GM18526 (cell line): ENCODE data around the gene NDUFA5.

Experiments used
- POLR2A ChIP-seq: IDR thresholded peaks from 3 replicates; pipeline ENCODE4 v1.6.1; 2011; ENCODE audit not compliant: insufficient read length; ENCODE audit errors: extremely low read depth

The NDUFA5 gene

GRCh38 chr7:123557398-123558288 is at the start of gene NDUFA5:
Gene NDUFA5 (minus strand): TSS chr7:123557818. CDS start chr7:123557795, 23 bp downstream.
- peak; percentile 66 for TF ChIP-seq POLR2A

GRCh38 chr7:123604739-123605138 is 47.1 kb upstream of the NDUFA5 start:
- TF ChIP-seq POLR2A, result no peak

GRCh38 chr7:123602648-123603047 is 45.0 kb upstream of the NDUFA5 start:
- no peak for TF ChIP-seq POLR2A

GRCh38 chr7:123601530-123601929 is 43.9 kb upstream of the NDUFA5 start, which contains the start of gene ASB15:
Gene ASB15 (plus strand): TSS chr7:123601821. CDS start chr7:123614503, 12,682 bp downstream.
- no peak for TF ChIP-seq POLR2A

GRCh38 chr7:123600876-123601275 is 43.3 kb upstream of the NDUFA5 start:
- TF ChIP-seq POLR2A, result no peak

DNA sequence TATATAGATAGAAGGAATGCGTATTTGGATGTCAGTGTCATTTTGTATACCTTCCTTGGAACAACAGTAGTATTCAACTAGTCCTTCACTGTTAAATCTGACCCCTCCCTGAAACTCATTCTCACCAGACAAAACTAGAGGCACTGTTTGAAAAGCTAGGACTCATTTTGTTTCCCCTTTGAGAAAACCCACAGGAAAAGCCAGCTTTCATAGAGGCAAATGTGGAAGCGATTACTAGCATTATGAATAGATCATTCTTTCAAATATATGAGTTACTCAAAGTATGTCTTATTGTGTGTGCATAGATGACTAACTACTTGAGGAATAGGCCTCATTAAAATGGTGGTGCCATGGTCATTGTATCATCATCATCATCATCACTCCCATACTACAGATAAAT is 42.1 kb upstream of the NDUFA5 start:
- no peak for TF ChIP-seq POLR2A

DNA sequence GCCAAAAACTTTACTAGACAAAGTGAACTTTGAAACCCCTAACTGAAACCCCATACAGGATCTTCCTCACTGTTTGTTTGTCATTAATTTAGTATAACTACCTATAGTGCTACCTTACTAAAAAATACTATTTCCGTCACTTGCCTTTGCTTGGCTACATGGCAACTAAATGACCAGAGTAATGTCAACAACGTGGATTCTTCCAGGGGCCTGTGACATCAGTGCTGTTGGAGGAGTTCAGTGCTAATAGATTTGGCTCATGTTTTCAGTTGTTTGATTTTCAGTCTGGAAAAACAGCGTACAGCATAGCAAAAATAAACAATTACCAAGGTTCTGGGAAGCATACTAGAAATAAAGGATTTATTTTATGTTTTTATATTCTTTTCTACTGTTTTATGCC is 41.0 kb upstream of the NDUFA5 start:
- TF ChIP-seq POLR2A, result no peak

- no peak for TF ChIP-seq POLR2A
Observed at GRCh38 chr7:123594813-123595241, 37.2 kb upstream of the NDUFA5 start.

DNA sequence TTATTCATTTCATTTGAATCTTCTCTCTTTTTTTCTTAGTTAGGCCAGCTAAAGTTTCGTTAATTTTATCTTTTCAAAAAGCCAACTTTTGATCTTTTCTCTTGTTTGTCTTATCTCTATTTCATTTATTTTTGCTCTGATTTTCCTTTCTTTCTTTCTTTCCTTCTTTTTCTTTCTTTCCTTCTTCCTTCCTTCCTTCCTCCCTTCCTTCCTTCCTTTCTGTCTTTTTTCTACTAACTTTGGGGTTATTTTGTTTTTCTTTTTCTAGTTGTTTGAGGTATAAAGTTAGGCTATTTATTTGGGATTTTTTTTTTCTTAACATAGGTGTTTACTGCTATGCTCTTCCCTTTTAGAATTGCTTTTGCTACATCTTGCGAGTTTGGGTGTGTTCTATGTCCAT is 30.8 kb upstream of the NDUFA5 start:
- TF ChIP-seq POLR2A, result no peak

DNA sequence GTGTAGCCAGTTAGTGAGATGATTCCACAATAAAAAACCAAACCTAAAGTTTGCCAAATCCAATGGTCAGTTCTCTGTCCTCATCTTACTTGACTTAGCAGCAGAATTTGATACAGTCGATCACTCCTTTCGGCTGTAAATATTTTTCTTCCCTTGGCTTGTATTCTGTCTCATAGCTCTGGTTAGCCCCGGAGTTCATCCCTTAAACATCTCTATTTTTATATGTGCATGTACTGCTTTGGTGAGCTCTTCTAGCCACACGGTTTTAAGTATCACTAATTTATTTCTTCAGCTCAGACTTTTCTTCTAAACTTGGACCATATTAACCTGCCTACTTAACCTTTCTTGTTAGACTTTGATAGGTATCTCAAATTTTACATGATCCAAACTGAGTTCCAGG is 26.2 kb upstream of the NDUFA5 start:
- TF ChIP-seq POLR2A, result no peak

- TF ChIP-seq POLR2A, result no peak
Observed at GRCh38 chr7:123581162-123581459, 23.5 kb upstream of the NDUFA5 start.

- no peak for TF ChIP-seq POLR2A
Observed at GRCh38 chr7:123580406-123581161, 23.0 kb upstream of the NDUFA5 start.

DNA sequence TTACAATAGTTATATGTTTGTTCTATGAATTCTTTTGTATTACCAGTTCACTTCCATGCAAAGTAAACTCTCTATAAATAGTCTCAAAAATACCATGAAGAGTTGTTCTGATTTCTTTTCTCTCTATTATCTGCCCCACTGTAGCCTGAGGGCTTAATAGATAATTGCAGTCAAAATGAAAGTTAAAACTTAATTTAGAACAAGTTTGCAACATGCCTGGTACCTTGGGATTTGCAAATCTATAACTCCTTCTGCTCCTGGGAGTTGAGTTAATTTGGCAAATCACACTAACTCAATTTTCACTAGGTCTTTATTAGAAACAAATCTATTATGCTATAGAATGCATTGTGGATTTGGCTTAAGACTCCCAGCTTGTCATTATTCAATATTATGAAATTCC is 21.8 kb upstream of the NDUFA5 start:
- no peak for TF ChIP-seq POLR2A

- TF ChIP-seq POLR2A, result no peak
Observed at GRCh38 chr7:123573896-123574467, 16.4 kb upstream of the NDUFA5 start.

DNA sequence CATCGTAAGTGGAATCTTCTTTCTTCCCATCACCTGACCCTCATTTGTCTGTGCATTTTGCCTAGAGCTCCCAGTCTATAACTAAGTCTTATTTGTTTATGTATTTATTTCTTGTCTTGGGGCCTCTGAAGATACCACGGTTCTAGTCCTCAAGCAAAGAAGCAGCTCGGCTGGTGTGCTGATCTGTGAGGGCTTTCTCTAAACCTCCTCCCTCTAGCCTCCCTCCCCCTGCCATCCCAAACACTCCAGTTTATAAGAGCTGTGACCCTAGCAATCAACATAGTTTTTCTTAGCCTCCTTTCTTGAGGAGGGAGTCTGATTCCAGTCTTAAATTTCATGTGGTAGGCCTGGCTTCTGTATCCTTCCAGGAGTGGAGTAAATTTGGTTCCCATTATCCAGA is 15.7 kb upstream of the NDUFA5 start:
- no peak for TF ChIP-seq POLR2A

DNA sequence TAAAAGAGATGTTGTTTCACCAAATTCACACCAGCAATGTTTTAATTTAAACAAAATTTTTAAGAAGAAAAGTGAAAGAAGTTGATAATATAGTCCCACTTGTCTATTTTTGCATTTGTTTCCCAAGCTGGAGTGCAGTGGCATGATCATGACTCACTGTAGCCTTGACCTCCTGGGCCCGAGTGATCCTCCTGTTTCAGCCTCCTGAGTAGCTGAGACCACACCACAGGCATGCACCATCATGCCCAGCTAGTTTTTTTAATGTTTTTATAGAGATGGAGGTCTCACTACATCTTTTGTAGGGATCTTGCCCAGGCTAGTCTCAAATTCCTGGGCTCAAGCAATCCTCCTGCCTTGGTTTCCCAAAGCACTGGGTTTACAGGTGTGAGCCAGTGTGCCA is 14.1 kb upstream of the NDUFA5 start:
- TF ChIP-seq POLR2A, result no peak
